ENCODE data around the gene ZBTB12.
A peak's percentile ranks its signal among the peaks of the same experiment; 100 is the strongest.

Gene ZBTB12

DNA sequence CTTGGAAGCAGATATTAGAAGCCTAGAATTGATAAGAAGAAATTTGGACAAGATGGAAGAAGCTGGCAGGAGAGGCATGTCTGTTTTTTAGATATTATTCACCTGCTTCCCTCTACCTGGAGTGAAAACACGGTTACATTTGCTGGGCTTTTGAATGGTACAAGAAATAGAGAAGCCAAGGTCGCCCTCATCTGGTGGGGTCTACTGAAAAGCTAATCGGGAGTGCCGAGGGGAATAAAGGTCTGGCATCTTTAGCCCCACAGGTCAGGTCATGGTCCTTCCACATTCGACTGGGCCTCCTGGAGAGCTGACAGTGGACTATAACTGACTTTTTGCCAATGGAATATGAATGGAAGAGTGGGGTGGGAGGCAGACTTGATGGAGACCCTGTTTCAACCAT is 21.1 kb upstream of the ZBTB12 start:
- no peak overlapping the region for H3K4me3 ChIP-seq (replicated peaks; ENCODE audit: low read depth, low read length)
- peak; percentile 29 for DNase-seq (ENCODE audit: low read depth)
- TF ChIP-seq, protein P1, sequence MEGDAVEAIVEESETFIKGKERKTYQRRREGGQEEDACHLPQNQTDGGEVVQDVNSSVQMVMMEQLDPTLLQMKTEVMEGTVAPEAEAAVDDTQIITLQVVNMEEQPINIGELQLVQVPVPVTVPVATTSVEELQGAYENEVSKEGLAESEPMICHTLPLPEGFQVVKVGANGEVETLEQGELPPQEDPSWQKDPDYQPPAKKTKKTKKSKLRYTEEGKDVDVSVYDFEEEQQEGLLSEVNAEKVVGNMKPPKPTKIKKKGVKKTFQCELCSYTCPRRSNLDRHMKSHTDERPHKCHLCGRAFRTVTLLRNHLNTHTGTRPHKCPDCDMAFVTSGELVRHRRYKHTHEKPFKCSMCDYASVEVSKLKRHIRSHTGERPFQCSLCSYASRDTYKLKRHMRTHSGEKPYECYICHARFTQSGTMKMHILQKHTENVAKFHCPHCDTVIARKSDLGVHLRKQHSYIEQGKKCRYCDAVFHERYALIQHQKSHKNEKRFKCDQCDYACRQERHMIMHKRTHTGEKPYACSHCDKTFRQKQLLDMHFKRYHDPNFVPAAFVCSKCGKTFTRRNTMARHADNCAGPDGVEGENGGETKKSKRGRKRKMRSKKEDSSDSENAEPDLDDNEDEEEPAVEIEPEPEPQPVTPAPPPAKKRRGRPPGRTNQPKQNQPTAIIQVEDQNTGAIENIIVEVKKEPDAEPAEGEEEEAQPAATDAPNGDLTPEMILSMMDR (IDR thresholded peaks at IDR 0.05; ENCODE audit: low read length, missing control alignments) = peak; percentile 26

DNA sequence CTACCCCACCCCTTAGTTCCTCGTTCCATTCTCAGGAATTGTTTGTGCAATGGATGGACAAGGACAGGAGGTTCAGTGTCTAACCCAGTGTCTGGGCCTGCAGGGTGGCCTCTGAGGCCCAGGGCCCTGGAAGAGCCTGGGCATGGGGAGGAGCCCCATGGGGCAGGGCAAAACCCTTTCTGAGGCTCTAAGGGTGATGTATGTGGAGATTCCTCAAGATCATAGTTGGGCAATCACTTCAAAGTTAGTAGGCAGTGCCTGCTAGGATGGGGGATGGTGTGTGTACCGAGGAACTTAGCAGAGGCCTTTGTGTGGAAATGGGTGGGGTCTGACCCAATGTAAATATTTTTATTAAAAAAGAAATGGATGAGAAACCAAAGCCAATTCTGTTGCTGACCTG is 18.9 kb upstream of the ZBTB12 start:
- TF ChIP-seq, protein P1 (IDR thresholded peaks at IDR 0.05; ENCODE audit: low read length, missing control alignments) = no peak
- peak; percentile 25 for DNase-seq (ENCODE audit: low read depth)
- no peak overlapping the region for H3K4me3 ChIP-seq (replicated peaks; ENCODE audit: low read depth, low read length)

DNA sequence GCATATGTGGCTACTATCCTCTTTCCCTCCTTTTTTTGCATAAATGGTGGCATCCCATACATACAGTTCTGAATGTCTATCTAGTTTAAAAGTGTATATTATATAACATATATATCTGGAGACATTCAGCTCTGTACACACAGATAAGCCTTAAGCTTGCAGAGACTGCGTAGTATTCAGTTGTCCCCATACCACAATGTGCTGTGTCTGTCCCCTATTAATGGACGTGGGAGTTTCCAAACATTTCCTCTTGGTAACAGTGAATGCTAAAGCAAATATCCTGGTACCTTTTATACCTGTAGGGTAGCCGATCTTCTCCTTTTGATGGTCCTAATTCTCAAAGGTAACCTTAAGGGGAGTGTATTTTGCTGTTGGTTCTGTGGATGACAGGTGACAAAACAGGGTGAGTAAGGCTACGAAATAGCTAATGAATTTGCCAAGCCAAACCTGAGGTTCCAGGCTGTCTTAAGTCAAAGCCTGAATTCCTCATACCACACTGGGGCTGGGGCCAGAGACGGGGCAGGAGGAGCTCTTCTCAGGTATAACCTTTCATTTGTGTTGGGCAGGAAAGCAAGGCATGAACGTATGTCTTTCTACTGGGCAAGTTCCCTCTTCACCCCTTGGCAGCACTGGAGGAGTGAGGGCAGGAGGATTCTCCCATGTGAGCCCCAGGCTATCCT is 17.9 kb upstream of the ZBTB12 start:
- TF ChIP-seq, protein P1 (IDR thresholded peaks at IDR 0.05; ENCODE audit: low read length, missing control alignments) = no peak
- no peak overlapping the region for H3K4me3 ChIP-seq (replicated peaks; ENCODE audit: low read depth, low read length)
- no peak for DNase-seq (ENCODE audit: low read depth)

DNA sequence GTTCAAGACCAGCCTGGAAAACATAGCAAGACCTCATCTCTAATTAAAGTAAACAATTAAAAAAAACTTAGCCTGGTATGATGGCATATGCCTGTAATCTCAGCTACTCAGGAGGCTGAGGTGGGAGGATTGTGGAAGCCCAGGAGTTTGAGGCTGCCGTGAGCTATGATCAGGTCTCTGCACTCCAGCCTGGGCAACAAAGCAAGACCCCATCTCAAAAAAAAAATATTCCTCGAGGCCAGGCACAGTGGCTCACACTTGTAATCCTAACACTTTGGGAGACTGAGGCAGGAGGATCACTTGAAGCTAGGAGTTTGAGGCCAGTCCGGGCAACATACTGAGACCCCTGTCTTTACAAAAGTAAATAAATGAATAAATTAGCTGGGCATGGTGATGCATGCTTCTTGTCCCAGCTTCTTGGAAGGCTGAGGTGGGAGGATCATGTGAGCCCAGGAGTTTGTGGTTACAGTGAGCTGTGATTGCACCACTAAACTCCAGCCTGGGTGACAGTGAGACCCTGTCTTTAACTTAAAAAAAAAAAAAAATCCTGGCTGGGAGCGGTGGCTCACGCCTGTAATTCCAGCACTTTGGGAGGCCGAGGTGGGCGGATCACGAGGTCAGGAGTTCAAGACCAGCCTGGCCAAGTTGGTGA is 16.3 kb upstream of the ZBTB12 start:
- H3K4me3 ChIP-seq (replicated peaks; ENCODE audit: low read depth, low read length) = no peak overlapping the region
- TF ChIP-seq, protein P1 (IDR thresholded peaks at IDR 0.05; ENCODE audit: low read length, missing control alignments) = no peak
- peak; percentile 18 for DNase-seq (ENCODE audit: low read depth)

DNA sequence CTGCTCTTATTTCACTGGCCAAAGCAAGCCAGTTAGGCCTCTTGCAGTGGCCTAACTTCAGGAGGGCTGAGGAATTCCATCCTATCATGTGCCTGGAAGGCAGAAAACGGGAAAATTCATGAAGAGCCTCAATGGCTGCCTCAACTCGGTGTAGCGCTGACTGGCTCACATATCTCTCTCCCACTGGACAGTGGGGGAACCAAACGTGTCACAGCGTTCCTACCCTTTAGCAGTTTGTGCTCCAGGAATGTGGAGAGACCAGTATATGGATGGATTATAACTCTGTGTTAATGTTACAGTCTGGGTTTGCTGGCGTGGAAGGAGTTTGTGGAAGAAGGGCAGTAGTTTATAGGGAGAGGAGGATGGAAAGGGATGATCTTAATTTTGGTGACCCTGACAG is 13.9 kb upstream of the ZBTB12 start:
- DNase-seq (ENCODE audit: low read depth) = no peak
- TF ChIP-seq, protein P1 (IDR thresholded peaks at IDR 0.05; ENCODE audit: low read length, missing control alignments) = no peak
- no peak overlapping the region for H3K4me3 ChIP-seq (replicated peaks; ENCODE audit: low read depth, low read length)

DNA sequence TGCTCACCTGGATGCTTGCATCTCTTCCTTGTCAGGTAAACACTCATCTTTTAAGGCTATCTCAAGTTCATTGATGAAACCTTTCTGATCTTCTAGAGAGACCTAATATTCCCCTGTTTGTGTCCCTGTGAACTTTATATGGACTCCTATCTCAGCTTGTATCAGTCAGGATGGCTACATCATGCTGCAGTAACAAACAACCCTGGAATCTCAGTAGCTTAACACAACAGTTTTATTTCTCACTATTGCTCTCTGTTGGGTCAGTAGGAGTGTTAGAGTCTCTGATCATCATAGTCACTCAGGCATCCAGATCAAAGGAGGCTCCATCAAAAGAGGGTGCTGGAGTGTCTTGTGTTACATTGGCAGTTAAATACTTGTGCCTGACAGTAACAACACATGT is 13.5 kb upstream of the ZBTB12 start:
- TF ChIP-seq, protein P1 (IDR thresholded peaks at IDR 0.05; ENCODE audit: low read length, missing control alignments) = no peak
- H3K4me3 ChIP-seq (replicated peaks; ENCODE audit: low read depth, low read length) = no peak overlapping the region
- DNase-seq (ENCODE audit: low read depth) = no peak

All from fibroblast of pulmonary artery (primary cell).